ENCODE results near the gene PHF21A.

The PHF21A gene

DNA sequence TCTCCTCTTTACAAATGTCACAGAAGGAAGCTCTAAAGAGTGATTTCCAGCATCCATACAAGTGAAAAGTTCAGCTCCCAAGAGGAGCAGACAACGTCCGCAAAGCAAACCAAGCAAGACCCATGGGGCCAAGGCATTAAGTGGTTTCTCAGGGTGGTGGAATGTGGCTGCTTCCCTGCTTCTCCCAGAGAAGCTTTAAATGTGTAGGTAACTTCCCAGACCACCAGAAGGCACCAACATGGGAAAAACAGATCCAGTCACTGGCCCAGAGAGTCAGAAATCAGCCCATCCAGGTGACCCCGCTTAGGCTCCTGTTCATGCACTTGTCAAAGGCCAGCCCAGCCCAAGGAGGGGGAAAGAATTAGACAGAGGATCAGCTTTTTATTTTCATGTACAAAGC lies 13.3 kb upstream of the PHF21A start:
- TF ChIP-seq, protein P1, sequence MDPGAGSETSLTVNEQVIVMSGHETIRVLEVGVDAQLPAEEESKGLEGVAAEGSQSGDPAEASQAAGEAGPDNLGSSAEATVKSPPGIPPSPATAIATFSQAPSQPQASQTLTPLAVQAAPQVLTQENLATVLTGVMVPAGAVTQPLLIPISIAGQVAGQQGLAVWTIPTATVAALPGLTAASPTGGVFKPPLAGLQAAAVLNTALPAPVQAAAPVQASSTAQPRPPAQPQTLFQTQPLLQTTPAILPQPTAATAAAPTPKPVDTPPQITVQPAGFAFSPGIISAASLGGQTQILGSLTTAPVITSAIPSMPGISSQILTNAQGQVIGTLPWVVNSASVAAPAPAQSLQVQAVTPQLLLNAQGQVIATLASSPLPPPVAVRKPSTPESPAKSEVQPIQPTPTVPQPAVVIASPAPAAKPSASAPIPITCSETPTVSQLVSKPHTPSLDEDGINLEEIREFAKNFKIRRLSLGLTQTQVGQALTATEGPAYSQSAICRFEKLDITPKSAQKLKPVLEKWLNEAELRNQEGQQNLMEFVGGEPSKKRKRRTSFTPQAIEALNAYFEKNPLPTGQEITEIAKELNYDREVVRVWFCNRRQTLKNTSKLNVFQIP (CRISPR knock-in tag; IDR thresholded peaks at IDR 0.05; ENCODE audit: borderline replicate concordance, low read depth): no peak
- TF ChIP-seq GLIS3 (CRISPR knock-in tag; IDR thresholded peaks at IDR 0.05) (no peak), ISL1 (CRISPR knock-in tag; IDR thresholded peaks at IDR 0.05) (no peak), CSRNP3 (CRISPR knock-in tag; IDR thresholded peaks at IDR 0.05) (no peak), RARB (CRISPR knock-in tag; IDR thresholded peaks at IDR 0.05) (no peak), SNAI2 (CRISPR knock-in tag; IDR thresholded peaks at IDR 0.05) (no peak), ZNF565 (CRISPR knock-in tag; conservative IDR thresholded peaks at IDR 0.05; ENCODE audit: low read depth) (no peak), ZC3H10 (CRISPR knock-in tag; IDR thresholded peaks at IDR 0.05) (no peak), PPARA (CRISPR knock-in tag; IDR thresholded peaks at IDR 0.05; ENCODE audit: borderline replicate concordance) (no peak), OSR1 (CRISPR knock-in tag; IDR thresholded peaks at IDR 0.05) (no peak), BACH2 (CRISPR knock-in tag; IDR thresholded peaks at IDR 0.05; ENCODE audit: borderline replicate concordance) (no peak), TCF4 (CRISPR knock-in tag; IDR thresholded peaks at IDR 0.05; ENCODE audit: borderline replicate concordance) (no peak), ZFP3 (CRISPR knock-in tag; IDR thresholded peaks at IDR 0.05) (no peak), ZNF8 (CRISPR knock-in tag; IDR thresholded peaks at IDR 0.05) (no peak), ZNF70 (CRISPR knock-in tag; IDR thresholded peaks at IDR 0.05) (no peak), ZFP30 (CRISPR knock-in tag; IDR thresholded peaks at IDR 0.05) (no peak), TSHZ2 (CRISPR knock-in tag; IDR thresholded peaks at IDR 0.05) (no peak), ARNTL (CRISPR knock-in tag; IDR thresholded peaks at IDR 0.05; ENCODE audit: borderline replicate concordance, low read depth) (no peak)
- TF ChIP-seq, protein P2, sequence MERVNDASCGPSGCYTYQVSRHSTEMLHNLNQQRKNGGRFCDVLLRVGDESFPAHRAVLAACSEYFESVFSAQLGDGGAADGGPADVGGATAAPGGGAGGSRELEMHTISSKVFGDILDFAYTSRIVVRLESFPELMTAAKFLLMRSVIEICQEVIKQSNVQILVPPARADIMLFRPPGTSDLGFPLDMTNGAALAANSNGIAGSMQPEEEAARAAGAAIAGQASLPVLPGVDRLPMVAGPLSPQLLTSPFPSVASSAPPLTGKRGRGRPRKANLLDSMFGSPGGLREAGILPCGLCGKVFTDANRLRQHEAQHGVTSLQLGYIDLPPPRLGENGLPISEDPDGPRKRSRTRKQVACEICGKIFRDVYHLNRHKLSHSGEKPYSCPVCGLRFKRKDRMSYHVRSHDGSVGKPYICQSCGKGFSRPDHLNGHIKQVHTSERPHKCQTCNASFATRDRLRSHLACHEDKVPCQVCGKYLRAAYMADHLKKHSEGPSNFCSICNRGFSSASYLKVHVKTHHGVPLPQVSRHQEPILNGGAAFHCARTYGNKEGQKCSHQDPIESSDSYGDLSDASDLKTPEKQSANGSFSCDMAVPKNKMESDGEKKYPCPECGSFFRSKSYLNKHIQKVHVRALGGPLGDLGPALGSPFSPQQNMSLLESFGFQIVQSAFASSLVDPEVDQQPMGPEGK (CRISPR knock-in tag; IDR thresholded peaks at IDR 0.05; ENCODE audit: borderline replicate concordance): no peak
- ATAC-seq: no peak

DNA sequence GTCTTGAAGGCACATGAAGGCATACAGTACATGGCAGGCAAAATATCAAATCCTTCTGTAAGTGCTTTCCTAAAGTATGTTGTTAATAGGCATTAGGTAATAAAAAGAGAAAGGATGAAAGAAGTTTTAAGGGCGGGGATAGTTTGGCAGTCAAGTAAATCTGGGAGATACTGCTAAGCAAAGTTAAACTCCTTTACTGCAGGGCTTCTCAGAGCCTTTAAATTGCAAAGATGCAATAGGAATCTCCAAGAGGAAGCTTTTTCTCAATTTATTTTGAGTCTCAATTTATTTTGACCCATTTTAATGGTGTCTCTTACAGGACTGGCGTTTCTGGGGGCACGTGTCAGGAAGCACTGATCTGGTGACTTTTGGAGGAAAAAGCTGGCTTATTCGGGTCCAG lies 12.8 kb upstream of the PHF21A start:
- TF ChIP-seq, protein P2 (CRISPR knock-in tag; IDR thresholded peaks at IDR 0.05; ENCODE audit: borderline replicate concordance): no peak
- no peak for TF ChIP-seq ZNF8 (CRISPR knock-in tag; IDR thresholded peaks at IDR 0.05)
- TF ChIP-seq ESRRG (CRISPR knock-in tag; IDR thresholded peaks at IDR 0.05): no peak
- ATAC-seq: no peak

- TF ChIP-seq ISL1 (CRISPR knock-in tag; IDR thresholded peaks at IDR 0.05) (no peak), GLIS3 (CRISPR knock-in tag; IDR thresholded peaks at IDR 0.05) (no peak), SNAI2 (CRISPR knock-in tag; IDR thresholded peaks at IDR 0.05) (no peak), ZNF565 (CRISPR knock-in tag; conservative IDR thresholded peaks at IDR 0.05; ENCODE audit: low read depth) (no peak), TOX (CRISPR knock-in tag; IDR thresholded peaks at IDR 0.05; ENCODE audit: borderline replicate concordance) (no peak), RARB (CRISPR knock-in tag; IDR thresholded peaks at IDR 0.05) (no peak)
- ATAC-seq: no peak
Observed at GRCh38 chr11:46133119-46133518, 11.9 kb upstream of the PHF21A start.

Data from SK-N-SH treated with all-trans-retinoic acid at 6 μM for 48 hours (cell line).